A549 (cell line): Measurements from ENCODE around the gene ZNF467. TPM values are rescaled to one million over a fixed set of nuclear protein-coding genes. Genes with fewer than 3 reads are reported as not detected.

Experiments used
- ATAC-seq, 2 experiments: fragments of 200-7000 bp in 1 of 2; fragments of >200 bp in 1 of 2; cut with Nextera tagmentation in 1 of 2; cut with Tn5 transposase in 1 of 2; 3 replicates each; pipeline versions ENCODE4 v1.8.0 to v1.9.1; 2018 to 2020; ENCODE audit warnings: mild to moderate bottlenecking in 1 of 2, moderate library complexity in 1 of 2
- CTCF ChIA-PET: fragments of 300-600 bp; sonication (Branson Sonifier 250); formaldehyde crosslinking; extraction: SDS; loops from one replicate; lab custom pipeline; 2021; ENCODE audit warnings: antibody characterized with exemption, inconsistent platforms; lab: Yijun Ruan, JAX
- POLR2A ChIA-PET: fragments of 350-600 bp; formaldehyde crosslinking; extraction: SDS; loops from one replicate; lab custom pipeline; 2021; ENCODE audit warnings: antibody characterized with exemption, inconsistent platforms; lab: Yijun Ruan, JAX
- DNase-seq, 2 experiments: peaks; one replicate each; pipeline versions ENCODE4 v3.0.0 to v3.0.0-alpha.2; 2011 to 2016; ENCODE audit warnings: low read depth in 1 of 2, low spot score in 1 of 2
- FAIRE-seq: peaks from 2 replicates; lab custom pipeline; 2011; peaks lifted over from hg19 to GRCh38; lab: Jason Lieb, UNC
- H3K27ac ChIP-seq, 2 experiments: fragments of >200 bp; sonication (Bioruptor Twin); formaldehyde crosslinking; 3 replicates each; pipeline ENCODE4 v1.5.1; 2016 to 2017
- H3K4me1 ChIP-seq: fragments of >200 bp; sonication (Bioruptor Twin); formaldehyde crosslinking; 3 replicates; pipeline ENCODE4 v1.6.1; 2016
- H3K4me2 ChIP-seq: fragments of >200 bp; sonication (Bioruptor Twin); formaldehyde crosslinking; 3 replicates; pipeline ENCODE4 v1.6.1; 2016
- H3K4me3 ChIP-seq: fragments of >200 bp; sonication (Bioruptor Twin); formaldehyde crosslinking; 3 replicates; pipeline ENCODE4 v1.5.1; 2016
- H3K9me3 ChIP-seq: fragments of >200 bp; sonication (Bioruptor Twin); formaldehyde crosslinking; 3 replicates; pipeline ENCODE4 v1.6.1; 2016
- CTCF ChIP-seq: fragments of >200 bp; sonication (Bioruptor Twin); formaldehyde crosslinking; IDR thresholded peaks from 3 replicates; pipeline ENCODE4 v1.5.1; 2016
- EP300 ChIP-seq, 2 experiments: fragments of >200 bp; sonication (Bioruptor Twin); formaldehyde crosslinking; IDR thresholded peaks; 2 replicates in 1 of 2; 3 replicates in 1 of 2; pipeline ENCODE4 v1.6.1; 2016 to 2017
- FOSL2 ChIP-seq, 2 experiments: fragments of 450-650 bp in 1 of 2; fragments of >200 bp in 1 of 2; sonication (Bioruptor Twin) in 1 of 2; formaldehyde crosslinking; IDR thresholded peaks; 2 replicates each; pipeline versions ENCODE4 v1.5.0 to v1.6.1; 2016 to 2020; ENCODE audit warnings: mild to moderate bottlenecking in 1 of 2, moderate library complexity in 1 of 2
- GATA3 ChIP-seq: IDR thresholded peaks from 2 replicates; pipeline ENCODE4 v1.6.1; 2012; ENCODE audit warnings: borderline replicate concordance
- HDAC2 ChIP-seq: fragments of 200-600 bp; sonication (generic); IDR thresholded peaks from 2 replicates; pipeline ENCODE4 v1.6.1; 2016
- HMGXB4 ChIP-seq: fragments of 250-450 bp; sonication (Bioruptor Pico); IDR thresholded peaks from 2 replicates; pipeline ENCODE4 v1.5.0; 2021; ENCODE audit warnings: mild to moderate bottlenecking, moderate library complexity, borderline replicate concordance
- HOXB13 ChIP-seq: fragments of 250-450 bp; sonication (Bioruptor Pico); IDR thresholded peaks from 2 replicates; pipeline ENCODE4 v1.5.0; 2020; ENCODE audit warnings: low read depth, mild to moderate bottlenecking, moderate library complexity
- KDM5A ChIP-seq: fragments of 200-600 bp; sonication (generic); IDR thresholded peaks from 2 replicates; pipeline ENCODE4 v1.6.1; 2016; ENCODE audit warnings: antibody characterized with exemption, mild to moderate bottlenecking
- MYC ChIP-seq: IDR thresholded peaks from 2 replicates; pipeline ENCODE4 v1.6.1; 2012; ENCODE audit warnings: mild to moderate bottlenecking, inconsistent platforms, low read length, improper control_type of control experiment, borderline replicate concordance
- NR3C1 ChIP-seq: fragments of >200 bp; sonication (Bioruptor Twin); formaldehyde crosslinking; IDR thresholded peaks from 3 replicates; pipeline ENCODE4 v1.6.1; 2017
- RCOR1 ChIP-seq: fragments of 150-350 bp; IDR thresholded peaks from 2 replicates; pipeline ENCODE4 v1.6.1; 2014; ENCODE audit warnings: antibody characterized with exemption, low read length, low read depth
- ZFP36 ChIP-seq: fragments of 450-650 bp; IDR thresholded peaks from 2 replicates; pipeline ENCODE4 v1.6.1; 2014; ENCODE audit warnings: borderline replicate concordance; ENCODE audit not compliant: partially characterized antibody
- WGBS: methylation state at CpG from one replicate; pipeline ENCODE4 v1.1.6; 2017; ENCODE audit errors: missing lambda C conversion rate; 5-methylcytosine and 5-hydroxymethylcytosine counted together
- polyA plus RNA-seq, 4 experiments: library from polyadenylated mRNA; depleted of rRNA in 3 of 4; stranded (reverse); fragments of >200 nt; fragmentation: RNase III in 1 of 4; extraction: RNeasy Plus Mini Kit Qiagen cat#74134 plus additional on column Dnase treatment in 1 of 4; gene quantifications; 2 replicates in 3 of 4; 3 replicates in 1 of 4; pipeline ENCODE4 v1.2.3, GENCODE V29; 2011 to 2017
- TF ChIP-seq, protein P1 (sequence below): fragments of 450-650 bp; IDR thresholded peaks from 2 replicates; pipeline ENCODE4 v1.6.1; 2014; ENCODE audit warnings: antibody characterized with exemption
- TF ChIP-seq, protein P2 (sequence below): fragments of 150-350 bp; IDR thresholded peaks from 2 replicates; pipeline ENCODE4 v1.6.1; 2014; ENCODE audit warnings: low read depth, mild to moderate bottlenecking, low read length
- TF ChIP-seq, protein P3 (sequence below): fragments of 200-600 bp; sonication (generic); IDR thresholded peaks from 2 replicates; pipeline ENCODE4 v1.6.1; 2016; ENCODE audit warnings: antibody characterized with exemption, mild to moderate bottlenecking, moderate library complexity

Gene ZNF467
- polyA plus RNA-seq, 2 of the 4 experiments (the other 2 are of a cell fraction), result 3.1 to 3.3 TPM

- ChIA-PET CTCF (interaction anchor here (0.7 to 2.8 kb wide), 3 partner anchors 15 to 30 kb away, joined by 3 to 10 read pairs (median 3); no protein-coding TSS in a partner anchor), POLR2A (no interaction called here)
- H3K4me2 ChIP-seq, result no peak overlapping the region
- FAIRE-seq (no peak), ATAC-seq (no peak), DNase-seq (no peak)
- WGBS, result 81% methylated on average over 9 of the region's 9 CpGs
- H3K9me3 ChIP-seq, result no peaks in the 10 kb centered on the region
- no peak overlapping the region for H3K4me3 ChIP-seq
- H3K27ac ChIP-seq, result no peak overlapping the region
- TF ChIP-seq EP300 (IDR thresholded peaks at IDR 0.05), result no peak
- TF ChIP-seq MYC, result no peak
- no peak for TF ChIP-seq HDAC2
- peaks cover 8% of the 10 kb centered on the region; the same call in 1 of the 3 replicates for H3K4me1 ChIP-seq
Measured at GRCh38 chr7:149785983-149786382, 12.6 kb upstream of the ZNF467 start.

DNA sequence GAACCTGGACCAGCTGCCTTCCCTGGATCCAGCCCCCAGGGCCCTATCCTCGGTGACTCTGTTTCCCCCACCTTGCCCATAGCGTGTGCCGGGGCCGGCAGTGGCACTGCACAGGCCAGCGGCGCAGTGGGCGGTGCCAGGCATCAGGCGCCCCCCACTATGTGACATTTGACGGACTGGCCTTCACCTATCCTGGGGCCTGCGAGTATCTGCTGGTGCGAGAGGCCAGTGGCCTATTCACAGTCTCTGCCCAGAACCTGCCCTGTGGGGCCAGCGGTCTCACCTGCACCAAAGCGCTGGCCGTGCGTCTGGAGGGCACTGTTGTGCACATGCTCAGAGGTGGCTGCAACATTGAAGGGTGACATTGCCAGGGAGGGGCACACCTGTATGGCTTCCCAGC is 12.0 kb upstream of the ZNF467 start:
- no peak overlapping the region for H3K4me3 ChIP-seq
- ChIA-PET CTCF (interaction anchor here (1.0 to 2.8 kb wide), 3 partner anchors 11 to 43 kb away, joined by 3 to 10 read pairs (median 7); no protein-coding TSS in a partner anchor), POLR2A (no interaction called here)
- peaks cover 8% of the 10 kb centered on the region; the same call in 1 of the 3 replicates for H3K4me1 ChIP-seq
- no peak overlapping the region for H3K4me2 ChIP-seq
- no peaks in the 10 kb centered on the region for H3K9me3 ChIP-seq
- H3K27ac ChIP-seq, result no peak overlapping the region
- WGBS, result 78% methylated on average over 8 of the region's 15 CpGs
- ATAC-seq, result no peak
- FAIRE-seq, result no peak
- TF ChIP-seq FOSL2 (IDR thresholded peaks at IDR 0.05) (no peak), FOSL2 (CRISPR knock-in tag; IDR thresholded peaks at IDR 0.05) (no peak)
- no peak for DNase-seq

GRCh38 chr7:149784251-149784608 is 10.8 kb upstream of the ZNF467 start:
- H3K4me1 ChIP-seq, result peaks cover 8% of the 10 kb centered on the region; the same call in 1 of the 3 replicates
- ChIA-PET POLR2A (no interaction called here), CTCF (interaction anchor here (1.3 to 2.3 kb wide), 2 partner anchors 23 to 42 kb away, joined by 3 to 7 read pairs; no protein-coding TSS in a partner anchor)
- no peak overlapping the region for H3K4me3 ChIP-seq
- 26% methylated on average over 5 of the region's 5 CpGs for WGBS
- H3K27ac ChIP-seq, result no peak overlapping the region
- no peaks in the 10 kb centered on the region for H3K9me3 ChIP-seq
- DNase-seq, result no peak
- TF ChIP-seq KDM5A (no peak), ZFP36 (no peak), GATA3 (no peak), HMGXB4 (CRISPR knock-in tag) (no peak), CTCF (no peak), HOXB13 (CRISPR knock-in tag) (no peak), RCOR1 (no peak), NR3C1 (no peak), MYC (no peak)
- TF ChIP-seq, protein P1, sequence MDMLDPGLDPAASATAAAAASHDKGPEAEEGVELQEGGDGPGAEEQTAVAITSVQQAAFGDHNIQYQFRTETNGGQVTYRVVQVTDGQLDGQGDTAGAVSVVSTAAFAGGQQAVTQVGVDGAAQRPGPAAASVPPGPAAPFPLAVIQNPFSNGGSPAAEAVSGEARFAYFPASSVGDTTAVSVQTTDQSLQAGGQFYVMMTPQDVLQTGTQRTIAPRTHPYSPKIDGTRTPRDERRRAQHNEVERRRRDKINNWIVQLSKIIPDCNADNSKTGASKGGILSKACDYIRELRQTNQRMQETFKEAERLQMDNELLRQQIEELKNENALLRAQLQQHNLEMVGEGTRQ, result no peak
- TF ChIP-seq, protein P2, sequence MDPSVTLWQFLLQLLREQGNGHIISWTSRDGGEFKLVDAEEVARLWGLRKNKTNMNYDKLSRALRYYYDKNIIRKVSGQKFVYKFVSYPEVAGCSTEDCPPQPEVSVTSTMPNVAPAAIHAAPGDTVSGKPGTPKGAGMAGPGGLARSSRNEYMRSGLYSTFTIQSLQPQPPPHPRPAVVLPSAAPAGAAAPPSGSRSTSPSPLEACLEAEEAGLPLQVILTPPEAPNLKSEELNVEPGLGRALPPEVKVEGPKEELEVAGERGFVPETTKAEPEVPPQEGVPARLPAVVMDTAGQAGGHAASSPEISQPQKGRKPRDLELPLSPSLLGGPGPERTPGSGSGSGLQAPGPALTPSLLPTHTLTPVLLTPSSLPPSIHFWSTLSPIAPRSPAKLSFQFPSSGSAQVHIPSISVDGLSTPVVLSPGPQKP, result no peak
- TF ChIP-seq, protein P3, sequence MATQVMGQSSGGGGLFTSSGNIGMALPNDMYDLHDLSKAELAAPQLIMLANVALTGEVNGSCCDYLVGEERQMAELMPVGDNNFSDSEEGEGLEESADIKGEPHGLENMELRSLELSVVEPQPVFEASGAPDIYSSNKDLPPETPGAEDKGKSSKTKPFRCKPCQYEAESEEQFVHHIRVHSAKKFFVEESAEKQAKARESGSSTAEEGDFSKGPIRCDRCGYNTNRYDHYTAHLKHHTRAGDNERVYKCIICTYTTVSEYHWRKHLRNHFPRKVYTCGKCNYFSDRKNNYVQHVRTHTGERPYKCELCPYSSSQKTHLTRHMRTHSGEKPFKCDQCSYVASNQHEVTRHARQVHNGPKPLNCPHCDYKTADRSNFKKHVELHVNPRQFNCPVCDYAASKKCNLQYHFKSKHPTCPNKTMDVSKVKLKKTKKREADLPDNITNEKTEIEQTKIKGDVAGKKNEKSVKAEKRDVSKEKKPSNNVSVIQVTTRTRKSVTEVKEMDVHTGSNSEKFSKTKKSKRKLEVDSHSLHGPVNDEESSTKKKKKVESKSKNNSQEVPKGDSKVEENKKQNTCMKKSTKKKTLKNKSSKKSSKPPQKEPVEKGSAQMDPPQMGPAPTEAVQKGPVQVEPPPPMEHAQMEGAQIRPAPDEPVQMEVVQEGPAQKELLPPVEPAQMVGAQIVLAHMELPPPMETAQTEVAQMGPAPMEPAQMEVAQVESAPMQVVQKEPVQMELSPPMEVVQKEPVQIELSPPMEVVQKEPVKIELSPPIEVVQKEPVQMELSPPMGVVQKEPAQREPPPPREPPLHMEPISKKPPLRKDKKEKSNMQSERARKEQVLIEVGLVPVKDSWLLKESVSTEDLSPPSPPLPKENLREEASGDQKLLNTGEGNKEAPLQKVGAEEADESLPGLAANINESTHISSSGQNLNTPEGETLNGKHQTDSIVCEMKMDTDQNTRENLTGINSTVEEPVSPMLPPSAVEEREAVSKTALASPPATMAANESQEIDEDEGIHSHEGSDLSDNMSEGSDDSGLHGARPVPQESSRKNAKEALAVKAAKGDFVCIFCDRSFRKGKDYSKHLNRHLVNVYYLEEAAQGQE, result no peak
- TF ChIP-seq, all 56 proteins: peak for 0
- FAIRE-seq (no peak), ATAC-seq (no peak)
- no peak overlapping the region for H3K4me2 ChIP-seq
